ENCODE data around the gene ZBTB11. TPM values are rescaled to one million over a fixed set of nuclear protein-coding genes. Genes with fewer than 3 reads are reported as not detected.

ZBTB11 gene
- total RNA-seq, 2 donors from 2014 or later: 12.2 to 14.3 TPM

DNA sequence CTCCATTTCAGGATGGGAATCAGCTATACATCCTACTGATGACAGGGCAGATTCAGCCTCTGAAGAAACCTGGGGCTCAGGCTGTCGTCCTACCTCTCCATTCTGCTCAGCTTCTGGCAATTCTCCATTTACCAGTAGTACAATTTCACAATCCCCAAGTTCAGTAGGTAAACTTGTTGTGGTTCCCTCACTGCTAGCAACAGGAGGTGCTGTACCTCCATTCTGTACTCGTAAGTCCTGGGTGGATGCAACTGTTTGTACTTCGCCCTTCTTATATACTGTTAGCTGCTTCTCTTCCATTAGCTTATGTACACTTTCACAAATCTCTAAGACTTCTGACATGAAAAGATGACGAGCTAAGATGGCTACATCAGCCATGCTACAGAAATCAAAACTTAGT is 11.6 kb downstream of the ZBTB11 start:
- TF ChIP-seq, protein P1, sequence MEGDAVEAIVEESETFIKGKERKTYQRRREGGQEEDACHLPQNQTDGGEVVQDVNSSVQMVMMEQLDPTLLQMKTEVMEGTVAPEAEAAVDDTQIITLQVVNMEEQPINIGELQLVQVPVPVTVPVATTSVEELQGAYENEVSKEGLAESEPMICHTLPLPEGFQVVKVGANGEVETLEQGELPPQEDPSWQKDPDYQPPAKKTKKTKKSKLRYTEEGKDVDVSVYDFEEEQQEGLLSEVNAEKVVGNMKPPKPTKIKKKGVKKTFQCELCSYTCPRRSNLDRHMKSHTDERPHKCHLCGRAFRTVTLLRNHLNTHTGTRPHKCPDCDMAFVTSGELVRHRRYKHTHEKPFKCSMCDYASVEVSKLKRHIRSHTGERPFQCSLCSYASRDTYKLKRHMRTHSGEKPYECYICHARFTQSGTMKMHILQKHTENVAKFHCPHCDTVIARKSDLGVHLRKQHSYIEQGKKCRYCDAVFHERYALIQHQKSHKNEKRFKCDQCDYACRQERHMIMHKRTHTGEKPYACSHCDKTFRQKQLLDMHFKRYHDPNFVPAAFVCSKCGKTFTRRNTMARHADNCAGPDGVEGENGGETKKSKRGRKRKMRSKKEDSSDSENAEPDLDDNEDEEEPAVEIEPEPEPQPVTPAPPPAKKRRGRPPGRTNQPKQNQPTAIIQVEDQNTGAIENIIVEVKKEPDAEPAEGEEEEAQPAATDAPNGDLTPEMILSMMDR (IDR thresholded peaks at IDR 0.05): no peak
- Histone ChIP-seq H3K4me3 (no peak overlapping the region), H3K9me3 (no peaks in the 10 kb centered on the region), H3K27me3 (no peaks in the 10 kb centered on the region), H3K27ac (no peak overlapping the region), H3K9ac (ENCODE audit: low read depth in 2 of 2, low read length in 2 of 2) (no peak overlapping the region), H3K36me3 (peaks cover 4% of the 10 kb centered on the region), H3K4me1 (no peaks in the 10 kb centered on the region)
- intact Hi-C loops (cut with DNase I): no loop called here
- no peak for DNase-seq

DNA sequence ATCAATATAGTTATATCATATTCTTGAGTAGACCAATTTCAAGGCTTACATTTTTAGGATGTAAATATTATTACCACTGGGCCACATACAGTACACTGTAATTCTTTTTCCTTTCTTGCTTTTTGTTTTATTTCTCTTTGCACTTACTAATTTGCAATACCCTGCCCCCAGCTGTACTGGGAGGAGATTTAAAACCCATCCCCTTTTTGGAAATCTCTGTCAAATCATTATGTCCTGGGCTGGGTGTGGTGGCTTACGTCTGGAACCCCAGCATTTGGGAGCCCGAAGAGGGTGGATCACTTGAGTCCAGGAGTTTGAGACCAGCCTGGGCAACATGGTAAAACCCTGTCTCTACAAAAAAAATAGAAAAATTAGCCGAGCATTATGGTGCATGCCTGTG is 16.2 kb downstream of the ZBTB11 start:
- Histone ChIP-seq H3K27me3 (no peaks in the 10 kb centered on the region), H3K9me3 (no peaks in the 10 kb centered on the region), H3K27ac (no peak overlapping the region), H3K9ac (ENCODE audit: low read depth in 2 of 2, low read length in 2 of 2) (no peak overlapping the region), H3K4me3 (no peak overlapping the region), H3K36me3 (no peaks in the 10 kb centered on the region), H3K4me1 (no peaks in the 10 kb centered on the region)
- DNase-seq: no peak
- TF ChIP-seq, protein P1 (IDR thresholded peaks at IDR 0.05): no peak
- intact Hi-C loops (cut with DNase I): no loop called here

DNA sequence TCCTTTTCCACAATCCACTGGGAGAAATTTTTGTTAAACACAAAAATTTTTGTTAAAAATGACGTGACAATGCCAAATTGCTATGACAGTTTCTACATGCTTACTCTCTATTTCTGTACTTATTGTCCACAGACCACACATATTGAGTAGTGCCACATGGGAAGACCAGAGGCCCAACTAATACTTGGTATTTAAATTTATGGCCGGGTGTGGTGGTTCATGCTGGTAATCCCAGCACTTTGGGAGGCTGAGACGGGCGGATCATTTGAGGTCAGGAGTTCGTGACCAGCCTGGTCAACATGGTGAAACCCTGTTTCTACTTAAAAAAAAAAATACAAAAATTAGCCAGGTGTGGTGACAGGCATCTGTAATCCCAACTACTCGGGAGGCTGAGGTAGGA is 20.3 kb downstream of the ZBTB11 start:
- no peak overlapping the region for H3K4me3 ChIP-seq
- no peaks in the 10 kb centered on the region for H3K36me3 ChIP-seq
- intact Hi-C loops (cut with DNase I): no loop called here
- H3K27me3 ChIP-seq: no peaks in the 10 kb centered on the region
- TF ChIP-seq, protein P1 (IDR thresholded peaks at IDR 0.05): no peak
- no peak overlapping the region for H3K27ac ChIP-seq
- no peak for DNase-seq
- no peaks in the 10 kb centered on the region for H3K4me1 ChIP-seq
- no peak overlapping the region for H3K9ac ChIP-seq (ENCODE audit: low read depth in 2 of 2, low read length in 2 of 2)
- no peaks in the 10 kb centered on the region for H3K9me3 ChIP-seq

DNA sequence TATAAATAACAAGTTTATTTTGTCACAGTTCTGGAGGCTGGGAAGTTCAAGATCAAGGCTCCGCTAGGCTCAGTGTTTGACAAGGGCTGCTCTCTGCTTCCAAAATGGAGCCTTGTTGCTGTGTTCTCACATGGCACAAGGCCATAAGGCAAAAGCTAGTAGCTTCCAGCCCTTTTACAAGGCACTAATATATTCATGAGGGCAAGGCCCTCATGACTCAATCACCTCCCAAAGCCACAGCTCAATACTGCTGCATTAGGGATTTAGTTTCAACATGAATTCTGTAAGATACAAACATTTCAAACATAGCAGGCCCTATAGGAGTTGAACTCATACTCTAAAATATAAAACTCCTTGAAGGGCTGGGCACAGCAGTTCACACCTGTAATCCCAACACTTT is 30.2 kb downstream of the ZBTB11 start:
- H3K4me1 ChIP-seq: no peaks in the 10 kb centered on the region
- H3K9me3 ChIP-seq: no peaks in the 10 kb centered on the region
- TF ChIP-seq, protein P1 (IDR thresholded peaks at IDR 0.05): no peak
- no peaks in the 10 kb centered on the region for H3K27me3 ChIP-seq
- no peak overlapping the region for H3K9ac ChIP-seq (ENCODE audit: low read depth in 2 of 2, low read length in 2 of 2)
- peaks cover 6% of the 10 kb centered on the region for H3K36me3 ChIP-seq
- no peak overlapping the region for H3K4me3 ChIP-seq
- no peak for DNase-seq
- intact Hi-C loops (cut with DNase I): no loop called here
- H3K27ac ChIP-seq: no peak overlapping the region

DNA sequence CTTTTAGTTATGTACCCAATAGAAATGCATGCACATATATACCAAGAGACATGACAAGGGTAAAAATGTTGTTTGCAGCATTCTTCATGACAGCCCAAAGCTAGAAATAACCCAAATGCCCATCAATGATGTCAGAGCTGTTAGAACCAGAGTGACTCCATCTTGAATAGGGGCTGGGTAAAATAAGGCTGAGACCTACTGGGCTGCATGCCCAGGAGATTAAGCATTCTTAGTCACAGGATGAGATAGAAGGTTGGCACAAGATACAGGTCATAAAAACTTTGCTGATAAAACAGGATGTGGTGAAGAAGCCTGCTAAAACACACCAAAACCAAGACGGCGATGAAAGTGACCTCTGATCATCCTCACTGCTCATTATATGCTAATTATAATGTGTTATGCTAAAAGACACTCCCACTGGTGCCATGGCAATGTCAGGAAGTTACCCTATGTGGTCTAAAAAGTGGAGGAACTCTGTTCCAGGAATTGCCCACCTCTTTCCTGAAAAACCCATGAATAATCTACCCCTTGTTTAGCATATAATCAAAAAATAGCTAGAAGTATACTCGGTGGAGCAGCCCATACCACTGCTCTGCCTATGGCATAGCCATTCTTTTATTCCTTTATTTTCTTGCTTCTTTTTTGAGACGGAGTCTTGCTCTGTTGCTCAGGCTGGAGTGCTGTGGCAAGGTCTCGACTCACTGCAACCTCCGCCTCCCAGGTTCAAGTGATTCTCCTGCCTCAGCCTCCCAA is 32.9 kb downstream of the ZBTB11 start:
- intact Hi-C loops (cut with DNase I): no loop called here
- H3K4me3 ChIP-seq: no peak overlapping the region
- H3K27me3 ChIP-seq: no peaks in the 10 kb centered on the region
- peaks cover 5% of the 10 kb centered on the region for H3K36me3 ChIP-seq
- no peak overlapping the region for H3K27ac ChIP-seq
- H3K9me3 ChIP-seq: no peaks in the 10 kb centered on the region
- no peak overlapping the region for H3K9ac ChIP-seq (ENCODE audit: low read depth in 2 of 2, low read length in 2 of 2)
- no peaks in the 10 kb centered on the region for H3K4me1 ChIP-seq
- DNase-seq: no peak
- TF ChIP-seq, protein P1 (IDR thresholded peaks at IDR 0.05): no peak

All from colonic mucosa (tissue), 4 donors.